GM18907 (cell line): Measurements from ENCODE around the gene ARHGAP18.
A peak's percentile ranks its signal among the peaks of the same experiment; 100 is the strongest.
"Not testable (repeated sequence)": the region's sequence is repeated elsewhere in the genome, so short reads cannot be mapped to it uniquely, and the experiment has no call there.

ENCODE experiments used
- ATAC-seq: cut with Tn5 transposase; IDR thresholded peaks from one replicate; pipeline ENCODE4 v1.9.1; 2021; ENCODE audit warnings: mild to moderate bottlenecking, moderate library complexity; ENCODE audit not compliant: unreplicated experiment

Gene ARHGAP18

DNA sequence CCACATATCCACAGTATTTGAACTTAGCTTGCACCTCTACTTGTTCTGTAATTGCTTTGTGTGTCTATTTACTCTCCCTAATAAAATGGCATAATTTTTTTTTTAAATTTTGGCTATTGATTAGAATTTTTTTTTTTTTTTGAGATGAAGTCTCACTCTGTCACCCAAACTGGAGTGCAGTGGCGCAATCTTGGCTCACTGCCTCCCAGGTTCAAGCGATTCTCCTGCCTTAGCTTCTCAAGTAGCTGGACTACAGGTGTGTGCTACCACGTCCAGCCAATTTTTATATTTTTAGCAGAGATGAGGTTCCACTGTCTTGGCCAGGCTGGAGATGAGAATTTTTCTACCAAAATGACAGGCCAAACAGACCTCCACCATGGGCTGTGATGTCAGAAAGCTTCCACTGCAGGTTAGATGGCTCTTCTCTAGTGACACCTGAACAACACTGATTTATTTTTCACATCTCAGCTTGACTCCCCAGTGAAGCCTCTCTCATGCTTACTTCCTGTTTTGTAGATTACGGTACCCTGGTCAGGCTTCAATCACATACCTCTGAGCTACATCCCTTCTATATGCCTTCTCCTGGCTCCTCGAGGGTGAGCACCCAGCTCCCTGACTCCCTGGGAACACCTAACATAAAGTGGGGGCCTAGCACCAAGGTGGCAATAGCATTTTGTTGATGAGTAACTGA lies 112.8 kb downstream of the ARHGAP18 start:
- peak; percentile 51 for ATAC-seq

DNA sequence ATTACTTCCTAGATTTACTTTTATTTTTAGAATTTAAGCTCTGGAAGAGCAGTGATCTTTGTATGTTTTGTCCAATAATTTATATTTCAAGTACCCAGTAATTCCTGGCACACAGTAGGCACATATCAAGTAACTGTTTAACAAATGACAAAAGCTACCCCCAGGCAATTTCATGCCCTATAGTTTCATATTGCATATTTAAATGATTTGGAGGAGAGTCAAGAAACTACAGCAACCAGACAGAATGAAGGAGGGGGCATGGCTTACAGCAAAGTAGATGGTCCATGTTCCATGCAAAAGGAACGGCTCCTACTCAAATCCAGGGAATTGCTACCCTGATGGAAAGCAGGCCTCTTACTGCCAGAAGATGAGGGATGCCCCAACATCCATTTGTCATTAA lies 113.5 kb downstream of the ARHGAP18 start:
- no peak for ATAC-seq

DNA sequence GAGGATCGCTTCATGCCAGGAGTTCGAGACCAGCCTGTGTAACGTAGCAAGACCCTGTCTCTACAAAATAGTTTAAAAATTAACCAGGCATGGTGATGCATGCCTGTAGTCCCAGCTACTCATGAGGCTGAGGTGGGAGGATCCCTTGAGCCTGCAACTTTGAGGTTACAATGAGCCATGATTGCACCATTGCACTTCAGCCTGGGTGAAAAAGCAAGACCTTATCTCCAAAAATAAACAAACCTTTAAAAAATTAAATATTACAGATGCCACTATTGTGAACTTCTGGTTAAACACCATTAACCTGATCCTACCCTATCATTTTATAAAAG lies 116.8 kb downstream of the ARHGAP18 start:
- no peak for ATAC-seq

DNA sequence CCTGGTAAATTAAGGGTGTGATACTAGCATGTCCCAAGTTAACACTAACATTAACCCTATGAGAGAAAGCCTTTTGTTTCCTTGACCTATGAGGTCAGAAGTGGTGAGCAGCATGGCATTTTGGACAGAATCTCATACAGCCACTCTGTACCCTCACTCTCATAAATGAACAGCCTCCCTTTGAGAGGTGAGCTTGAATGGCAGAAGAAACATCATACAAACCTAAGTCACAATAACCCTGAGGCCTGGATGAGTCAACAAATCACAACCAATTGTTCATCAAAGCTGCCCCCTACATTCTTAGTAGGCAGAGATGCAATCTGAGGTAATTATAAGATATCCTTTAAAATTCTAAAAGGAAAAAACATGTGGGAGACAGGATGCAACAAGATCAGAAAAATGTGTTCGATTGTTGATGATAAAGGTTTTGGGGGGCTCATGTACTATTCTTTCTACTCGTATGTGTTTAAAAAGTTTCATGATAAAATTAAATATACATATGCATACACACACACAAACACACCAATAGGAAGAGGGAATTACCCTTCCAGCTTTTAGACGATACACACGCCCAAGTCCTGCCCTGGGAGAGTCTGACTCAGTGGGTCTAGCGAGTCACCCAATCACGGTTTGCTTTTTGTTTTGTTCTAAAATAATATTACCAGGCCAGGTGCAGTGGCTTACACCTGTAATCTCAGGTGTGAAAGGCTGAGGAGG lies 117.3 kb downstream of the ARHGAP18 start:
- ATAC-seq, result no peak

DNA sequence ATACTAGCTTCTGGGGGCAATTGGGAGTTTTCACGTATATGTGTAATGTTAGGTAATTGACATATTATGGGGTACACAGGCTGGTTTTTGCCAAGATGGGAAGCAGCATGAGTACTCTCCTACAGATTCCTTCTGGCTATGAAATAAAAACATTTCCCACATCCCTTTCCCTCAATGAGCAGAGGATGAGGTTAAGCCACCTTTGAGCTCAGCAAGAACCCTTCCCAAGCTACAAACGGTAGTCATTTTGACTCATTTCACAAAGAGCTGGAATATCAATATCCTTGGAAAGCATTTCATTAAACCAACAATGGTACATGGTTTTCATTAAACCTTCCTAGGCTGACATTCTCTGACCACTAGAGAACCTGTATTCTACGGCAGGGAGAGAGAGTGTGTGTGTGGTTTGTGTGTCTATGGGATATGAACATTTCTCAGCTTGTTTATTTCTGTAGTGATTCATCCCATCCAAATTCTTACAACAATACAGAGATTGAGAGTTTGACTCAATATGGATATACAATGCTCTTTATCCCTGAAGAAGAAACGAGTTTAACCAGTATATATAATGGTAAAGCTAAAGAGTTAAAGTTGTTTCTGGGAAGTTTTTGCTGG lies 119.5 kb downstream of the ARHGAP18 start:
- ATAC-seq, result no peak

DNA sequence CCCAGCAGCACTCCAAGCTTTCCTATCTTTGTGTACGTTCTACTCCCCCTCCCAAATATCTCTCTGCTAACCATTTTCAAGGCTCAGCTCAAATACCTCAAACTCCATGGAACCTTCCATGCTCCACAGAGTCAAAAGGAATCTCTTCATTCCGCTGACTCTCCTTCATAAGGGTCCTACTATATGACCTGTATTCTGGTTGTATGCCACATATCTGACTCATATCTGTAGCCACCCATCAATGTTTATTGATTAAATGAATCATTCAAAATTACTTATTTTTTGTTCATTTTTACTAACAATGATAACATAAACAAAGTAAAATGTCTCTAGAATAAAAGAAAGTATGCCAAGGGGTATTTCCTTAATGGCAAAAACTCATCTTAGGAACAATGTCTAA lies 123.2 kb downstream of the ARHGAP18 start:
- no peak for ATAC-seq

DNA sequence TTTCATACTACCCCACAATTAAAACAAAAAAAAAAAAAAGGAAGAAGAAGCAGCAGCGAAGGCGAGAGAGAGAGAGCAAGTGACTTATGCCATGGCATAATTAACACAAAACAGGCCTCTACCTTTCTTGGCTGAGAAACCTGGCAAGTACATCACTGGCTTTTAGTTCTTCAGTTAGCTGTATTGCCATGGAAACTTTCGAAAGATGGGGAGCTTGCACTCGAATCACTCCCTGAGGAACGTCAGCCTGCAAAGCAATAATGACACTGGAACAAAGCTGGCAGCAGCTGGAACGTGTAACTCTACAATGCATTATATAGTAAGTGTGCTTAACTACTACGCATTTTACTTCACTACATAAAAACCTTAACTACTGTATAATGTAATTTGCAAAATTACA lies 126.1 kb downstream of the ARHGAP18 start:
- ATAC-seq, result no peak

DNA sequence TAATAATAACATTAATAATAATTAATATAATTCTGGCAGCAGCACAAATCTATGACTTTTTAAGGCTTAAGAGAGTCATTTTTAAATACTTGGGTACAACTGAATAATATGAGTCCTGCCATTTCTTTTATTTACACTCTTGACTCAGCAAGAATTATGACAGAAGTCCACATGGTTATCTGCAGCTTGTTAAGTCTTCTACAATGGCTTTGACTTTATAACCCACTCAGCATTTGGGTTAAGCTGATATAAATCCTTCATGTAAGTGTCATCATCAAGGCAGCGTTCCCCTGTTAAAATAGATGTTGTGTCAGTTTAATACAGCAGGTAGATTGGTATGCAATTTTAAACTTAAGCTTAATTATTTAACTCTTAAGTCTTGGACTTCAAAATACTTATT lies 131.7 kb downstream of the ARHGAP18 start:
- ATAC-seq, result no peak

DNA sequence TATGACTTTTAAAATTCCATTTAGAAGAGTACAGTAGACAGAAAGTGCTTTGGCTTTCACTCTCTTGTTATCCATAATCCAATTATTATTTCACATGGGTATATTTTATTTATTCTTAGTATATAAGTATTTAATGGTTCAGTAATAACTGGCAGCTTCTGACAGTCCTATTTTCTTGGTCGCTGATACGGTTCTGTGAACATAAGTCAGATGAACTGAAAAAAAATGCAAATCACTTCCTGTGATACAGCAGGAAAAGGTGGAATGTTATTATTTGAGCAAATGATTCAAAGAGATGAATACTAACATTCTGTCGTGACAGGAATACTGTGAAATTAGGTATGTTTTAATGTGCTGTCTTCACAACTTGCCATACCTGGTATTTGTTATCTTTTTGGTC lies 132.3 kb downstream of the ARHGAP18 start:
- no peak for ATAC-seq

DNA sequence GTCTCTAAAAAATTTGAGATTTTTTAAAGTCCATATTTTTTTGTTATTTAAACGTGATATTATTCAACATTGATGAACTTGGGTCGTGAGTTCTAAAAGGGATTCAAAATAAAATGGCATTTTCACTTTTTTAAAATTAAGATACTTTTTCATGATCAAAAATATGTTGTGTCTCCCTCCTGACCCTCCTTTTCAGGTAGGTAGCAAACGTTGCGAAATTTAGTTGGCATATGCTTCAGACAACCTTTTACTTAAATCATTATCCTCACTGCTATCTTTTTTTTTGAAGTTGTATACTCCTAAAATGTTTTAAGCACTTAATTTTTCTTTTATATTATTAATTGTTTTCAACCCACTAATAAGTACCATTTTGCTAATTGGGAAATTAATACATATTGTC lies 133.5 kb downstream of the ARHGAP18 start:
- ATAC-seq, result no peak

DNA sequence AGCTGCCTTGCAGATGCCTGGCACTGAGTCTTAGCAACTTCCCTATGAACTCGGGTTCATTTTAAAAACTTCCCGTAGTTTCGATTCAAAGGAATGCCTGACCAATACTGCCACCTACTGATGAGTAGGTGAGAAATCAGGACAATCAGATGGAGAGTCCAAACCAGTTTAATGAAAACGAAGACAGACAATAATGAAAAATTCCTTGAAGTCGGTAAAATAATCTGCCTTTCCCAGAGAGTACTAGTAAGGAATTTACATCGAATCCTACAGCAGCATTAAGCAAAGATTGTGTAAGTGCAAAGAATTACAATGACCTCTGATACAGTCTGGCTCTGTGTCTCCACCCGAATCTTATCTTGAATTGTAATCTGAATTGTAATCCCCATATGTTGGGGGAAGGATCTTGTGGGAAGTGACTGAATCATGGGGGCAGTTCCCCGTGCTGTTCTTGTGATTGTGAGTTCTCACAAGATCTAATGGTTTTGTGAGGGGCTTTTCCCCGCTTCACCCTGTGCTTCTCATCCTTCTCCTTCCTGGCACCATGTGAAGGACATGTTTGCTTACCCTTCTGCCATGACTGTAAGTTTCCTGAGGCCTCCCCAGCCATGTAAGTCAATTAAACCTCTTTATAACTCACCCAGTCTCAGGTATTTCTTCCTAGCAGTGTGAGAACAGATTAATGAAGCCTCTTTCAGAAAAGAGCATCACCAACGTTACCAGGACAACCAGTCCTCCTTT lies 134.4 kb downstream of the ARHGAP18 start:
- no peak for ATAC-seq

DNA sequence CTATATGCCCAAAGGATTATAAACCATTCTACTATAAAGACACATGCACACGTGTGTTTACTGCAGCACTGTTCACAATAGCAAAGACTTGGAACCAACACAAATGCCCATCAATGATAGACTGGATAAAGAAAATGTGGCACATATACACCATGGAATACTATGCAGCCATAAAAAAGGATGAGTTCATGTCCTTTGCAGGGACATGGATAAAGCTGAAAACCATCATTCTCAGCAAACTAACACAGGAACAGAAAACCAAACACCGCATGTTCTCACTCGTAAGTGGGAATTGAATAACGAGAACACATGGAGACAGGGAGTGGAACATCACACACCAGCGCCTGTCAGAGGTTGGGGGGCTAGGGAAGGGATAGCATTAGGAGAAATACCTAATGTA lies 135.4 kb downstream of the ARHGAP18 start:
- ATAC-seq, result not testable (repeated sequence)

DNA sequence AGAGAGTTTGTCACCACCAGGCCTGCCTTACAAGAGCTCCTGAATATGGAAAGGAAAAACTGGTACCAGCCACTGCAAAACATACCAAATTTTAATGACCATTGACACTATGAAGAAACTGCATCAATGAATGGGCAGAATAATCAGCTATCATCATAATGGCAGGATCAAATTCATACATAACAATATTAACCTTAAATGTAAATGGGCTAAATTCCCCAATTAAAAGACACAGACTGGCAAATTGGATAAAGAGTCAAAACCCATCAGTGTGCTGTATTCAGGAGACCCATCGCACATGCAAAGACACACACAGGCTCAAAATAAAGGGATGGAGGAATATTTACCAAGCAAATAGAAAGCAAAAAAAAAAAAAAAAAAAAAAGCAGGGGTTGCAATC lies 139.0 kb downstream of the ARHGAP18 start:
- not testable (repeated sequence) for ATAC-seq

DNA sequence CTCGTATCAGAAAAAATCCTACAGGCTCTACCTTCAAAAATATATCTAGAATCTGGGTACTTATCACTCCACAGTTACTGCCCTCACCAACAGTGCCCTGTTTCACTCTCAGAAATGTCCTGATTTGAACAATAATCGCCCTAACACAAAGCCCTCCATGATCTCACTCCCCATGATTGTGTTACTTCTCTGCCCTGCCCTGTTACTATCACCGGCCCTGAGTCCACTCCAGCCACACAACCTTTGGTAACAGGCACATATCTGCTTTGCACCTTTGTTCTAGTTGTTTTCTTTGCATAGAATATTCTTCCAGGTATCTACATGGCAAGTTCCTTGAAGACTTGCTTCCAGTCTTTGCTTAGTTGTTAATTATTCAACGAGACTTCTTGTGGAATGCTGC lies 142.0 kb downstream of the ARHGAP18 start:
- ATAC-seq, result no peak

DNA sequence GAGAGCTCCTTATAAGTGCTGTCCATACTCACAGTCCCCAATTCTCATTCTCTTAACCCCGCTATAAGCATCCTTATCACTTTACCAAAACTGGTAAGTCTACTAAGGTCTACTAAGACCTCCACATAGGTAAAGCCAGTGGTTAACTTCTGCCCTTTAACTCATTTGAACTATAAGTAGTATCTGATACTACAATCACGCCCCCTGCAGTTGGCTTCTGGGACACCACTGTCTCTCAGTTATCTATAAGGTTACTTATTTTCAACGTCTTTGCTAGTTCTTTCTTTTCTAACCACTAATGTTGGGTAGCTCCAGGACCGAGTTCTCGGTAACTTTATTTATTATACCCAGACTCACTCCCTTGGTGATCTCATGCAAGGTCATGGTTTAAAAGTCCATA lies 142.6 kb downstream of the ARHGAP18 start:
- no peak for ATAC-seq

DNA sequence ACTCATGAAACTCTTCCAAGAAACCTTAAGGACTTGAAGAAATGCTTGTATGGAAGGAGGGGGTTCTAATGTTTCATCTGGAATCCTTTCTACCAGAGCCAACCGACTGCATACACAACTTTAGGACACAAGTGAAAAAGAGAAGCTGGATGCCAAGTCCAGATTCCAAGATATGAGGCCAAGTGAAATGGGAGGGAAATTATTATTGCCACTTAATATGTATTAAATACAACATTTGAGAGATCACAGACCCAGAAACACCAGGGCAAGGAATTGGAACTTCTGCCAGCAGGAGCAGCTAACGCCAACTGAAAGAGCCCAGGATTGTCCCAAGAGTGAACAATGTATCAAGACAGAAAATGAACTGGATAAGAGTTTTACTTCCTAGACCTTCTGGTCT lies 144.2 kb downstream of the ARHGAP18 start:
- ATAC-seq, result no peak

DNA sequence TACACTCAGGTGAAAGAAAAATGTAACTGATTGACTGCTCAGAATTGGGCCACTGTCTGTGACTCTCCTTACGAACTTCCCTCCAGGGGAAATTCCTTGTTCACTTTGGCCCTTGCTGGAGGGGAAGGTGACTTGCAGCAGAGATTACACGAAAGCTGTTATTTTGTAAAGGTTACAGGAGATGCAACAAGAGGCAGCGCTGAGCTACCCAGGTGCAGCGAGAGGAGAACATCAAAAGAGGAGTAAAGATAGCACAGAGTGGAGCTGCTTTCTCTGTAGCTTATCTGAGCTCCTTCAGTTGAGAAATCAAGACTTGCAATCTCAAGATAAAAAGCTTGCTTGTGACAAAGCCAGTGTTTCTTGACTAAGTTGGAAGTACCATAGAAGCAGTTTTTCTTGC lies 144.6 kb downstream of the ARHGAP18 start:
- ATAC-seq, result no peak

DNA sequence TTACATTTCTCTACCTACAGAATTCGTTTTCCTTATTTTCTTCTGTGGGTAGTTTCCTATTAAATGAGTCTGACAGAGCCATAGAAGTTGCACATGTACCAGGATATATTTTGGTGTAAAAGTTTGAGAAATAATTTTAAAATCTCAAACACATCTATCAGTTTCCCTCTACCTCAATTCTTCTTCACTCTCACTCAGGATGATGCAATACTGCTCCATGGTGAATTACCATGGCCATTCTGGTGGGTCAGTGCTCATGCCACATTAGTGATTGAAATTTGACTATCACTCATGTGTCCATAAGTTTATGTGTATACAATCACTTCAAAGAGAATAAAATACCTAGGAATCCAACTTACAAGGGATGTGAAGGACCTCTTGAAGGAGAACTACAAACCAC lies 151.7 kb downstream of the ARHGAP18 start:
- ATAC-seq, result no peak

DNA sequence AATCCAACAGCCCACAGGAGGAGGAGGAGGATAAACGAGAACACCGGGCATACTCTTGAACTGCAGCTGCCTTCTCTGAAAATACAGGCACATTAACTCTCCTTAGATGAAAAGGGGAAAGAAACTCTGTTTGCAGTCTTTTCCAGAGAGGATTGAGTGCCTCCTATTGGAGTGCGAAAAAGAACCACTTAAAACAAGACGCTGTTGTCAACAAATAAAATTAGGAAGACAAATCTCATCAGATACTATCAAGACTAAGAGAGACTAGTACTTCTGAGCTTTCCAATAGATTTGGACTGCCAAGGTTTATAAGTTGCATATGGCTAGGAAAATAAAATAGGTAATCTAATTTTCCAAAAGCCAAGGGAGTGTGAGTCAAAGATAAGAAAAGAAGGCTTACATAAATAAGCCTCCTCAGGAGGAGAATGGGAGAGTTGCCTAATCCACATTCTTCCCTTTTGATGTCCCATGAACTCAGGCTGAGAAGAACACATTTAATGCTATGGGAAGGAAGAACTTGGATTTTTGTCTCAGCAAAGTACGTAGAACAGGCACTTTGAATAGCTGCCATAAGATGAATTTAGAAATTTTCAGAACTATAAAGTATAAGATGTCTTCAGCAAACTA lies 154.7 kb downstream of the ARHGAP18 start:
- no peak for ATAC-seq

DNA sequence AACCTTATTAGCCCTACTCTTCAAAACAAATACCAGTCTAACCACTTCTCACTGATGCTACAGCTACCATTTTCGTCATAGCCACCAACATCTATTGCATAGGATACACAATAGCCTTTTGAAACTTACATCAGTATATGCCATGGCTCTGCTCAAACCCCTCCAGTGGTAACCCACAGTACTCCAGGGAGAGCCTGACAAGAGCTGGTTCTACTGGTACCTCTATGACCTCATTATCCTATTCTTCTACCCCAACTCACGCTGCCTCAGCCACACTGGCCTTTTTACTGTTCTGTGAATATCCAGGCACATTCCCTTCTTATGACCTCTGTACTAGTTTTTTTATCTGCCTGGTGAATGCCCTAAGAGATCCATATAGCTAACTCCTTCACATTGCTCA lies 157.6 kb downstream of the ARHGAP18 start:
- ATAC-seq, result no peak

DNA sequence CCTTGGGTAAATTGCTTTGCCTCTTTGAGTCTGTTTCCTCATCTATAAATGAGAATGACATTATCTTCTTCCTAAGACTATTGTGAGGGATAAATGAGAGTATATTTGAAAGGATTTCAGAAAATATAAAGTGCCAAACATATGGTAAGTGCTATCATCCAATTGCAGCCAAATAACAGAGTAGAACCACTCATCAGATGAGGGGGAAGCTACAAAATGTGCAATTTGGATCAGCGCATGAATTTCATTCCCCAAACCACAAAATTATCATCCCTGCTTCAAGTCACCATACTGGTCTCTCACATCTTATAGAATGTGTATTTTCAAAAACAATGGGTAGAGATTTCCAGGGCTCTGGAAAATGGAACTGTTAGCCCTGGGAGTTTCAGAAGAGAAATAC lies 158.5 kb downstream of the ARHGAP18 start:
- no peak for ATAC-seq
